Activated T-cell treated with anti-CD3 and anti-CD28 coated beads for 24 hours (primary cell): ENCODE measurements around the gene PLEKHB2.
A peak's percentile ranks its signal among the peaks of the same experiment; 100 is the strongest.
"Not testable (repeated sequence)": the region's sequence is repeated elsewhere in the genome, so short reads cannot be mapped to it uniquely, and the experiment has no call there.

ENCODE experiments used
- DNase-seq: peaks from one replicate; pipeline ENCODE4 v3.0.0-alpha.2; 2020; ENCODE audit warnings: low read depth

Gene PLEKHB2

GRCh38 chr2:131105156-131105949, at the start of gene PLEKHB2:
Gene PLEKHB2 (plus strand): TSS chr2:131105336. CDS start chr2:131120942, 15,606 bp downstream.
- peak; percentile 89 for DNase-seq

GRCh38 chr2:131056204-131056931, 48.8 kb upstream of the PLEKHB2 start:
- DNase-seq: no peak

- no peak for DNase-seq
These were observed 48.2 kb upstream of the PLEKHB2 start for GRCh38 chr2:131056932-131057287.

GRCh38 chr2:131058214-131058843, 46.8 kb upstream of the PLEKHB2 start:
- DNase-seq: no peak

- no peak for DNase-seq
These were observed 46.2 kb upstream of the PLEKHB2 start for GRCh38 chr2:131058920-131059319.

GRCh38 chr2:131063501-131064283, 41.4 kb upstream of the PLEKHB2 start:
- DNase-seq: no peak

- DNase-seq: no peak
These were observed 40.3 kb upstream of the PLEKHB2 start for GRCh38 chr2:131064589-131065512.

GRCh38 chr2:131067465-131068125, 37.5 kb upstream of the PLEKHB2 start:
- no peak for DNase-seq

- not testable (repeated sequence) for DNase-seq
These were observed 37.0 kb upstream of the PLEKHB2 start for GRCh38 chr2:131068172-131068571.

- DNase-seq: not testable (repeated sequence)
These were observed 29.6 kb upstream of the PLEKHB2 start for GRCh38 chr2:131075578-131075977.

GRCh38 chr2:131076707-131077106, 28.4 kb upstream of the PLEKHB2 start:
- DNase-seq: no peak

- no peak for DNase-seq
These were observed 27.8 kb upstream of the PLEKHB2 start for GRCh38 chr2:131077182-131077846.

GRCh38 chr2:131077966-131078365, 27.2 kb upstream of the PLEKHB2 start:
- no peak for DNase-seq

- not testable (repeated sequence) for DNase-seq
These were observed 25.2 kb upstream of the PLEKHB2 start for GRCh38 chr2:131079931-131080330.

GRCh38 chr2:131081190-131081589, 23.9 kb upstream of the PLEKHB2 start:
- no peak for DNase-seq

GRCh38 chr2:131085646-131086045, 19.5 kb upstream of the PLEKHB2 start:
- DNase-seq: no peak

GRCh38 chr2:131092458-131093005, 12.6 kb upstream of the PLEKHB2 start:
- DNase-seq: no peak

- DNase-seq: peak; percentile 87
These were observed 12.0 kb upstream of the PLEKHB2 start, which contains the start of gene FAM168B for GRCh38 chr2:131093006-131093695. Gene FAM168B (minus strand): TSS chr2:131093460. CDS start chr2:131082646, 10,814 bp downstream.
